LNCaP clone FGC (cell line): ENCODE measurements around the gene ZDHHC19.

Source experiments
- DNase-seq: peaks from one replicate; pipeline ENCODE4 v3.0.0-alpha.2; 2011; ENCODE audit warnings: low read depth
- H3K4me3 ChIP-seq: 2 replicates; pipeline ENCODE4 v1.5.1; 2011; ENCODE audit warnings: mild to moderate bottlenecking, low read depth, low read length, control low read depth
- CTCF ChIP-seq: IDR thresholded peaks from 2 replicates; pipeline ENCODE4 v1.5.1; 2012; ENCODE audit warnings: mild to moderate bottlenecking; ENCODE audit not compliant: control insufficient read depth, insufficient read depth; ENCODE audit errors: extremely low read depth

Gene ZDHHC19

DNA sequence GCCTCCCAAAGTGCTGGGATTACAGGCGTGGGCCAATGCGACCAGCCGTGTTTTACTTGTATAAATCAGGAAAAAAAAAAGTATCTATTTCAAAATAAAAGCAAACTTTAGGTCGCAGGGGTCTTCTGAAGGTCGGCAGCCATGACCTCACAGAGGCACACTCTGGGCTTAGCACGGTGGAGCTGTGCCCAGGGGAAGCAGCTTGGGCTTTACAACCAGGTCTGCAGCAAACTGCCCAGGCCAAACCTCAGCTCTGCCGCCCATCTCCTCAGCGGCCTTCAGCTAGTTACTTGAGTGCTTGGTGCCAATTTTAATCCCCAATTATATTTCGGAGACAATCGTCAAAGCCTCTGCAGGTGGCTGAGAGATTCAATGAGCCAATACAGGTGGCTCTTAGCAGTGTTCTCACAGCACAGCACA is 30.1 kb downstream of the ZDHHC19 start:
- H3K4me3 ChIP-seq, result no peak overlapping the region
- no peak for TF ChIP-seq CTCF
- no peak for DNase-seq

GRCh38 chr3:196180346-196180745 is 30.9 kb downstream of the ZDHHC19 start:
- TF ChIP-seq CTCF, result no peak
- no peak overlapping the region for H3K4me3 ChIP-seq
- no peak for DNase-seq

GRCh38 chr3:196179380-196180308 is 31.6 kb downstream of the ZDHHC19 start:
- DNase-seq, result no peak
- no peak overlapping the region for H3K4me3 ChIP-seq
- no peak for TF ChIP-seq CTCF

- TF ChIP-seq CTCF, result no peak
- DNase-seq, result no peak
- no peak overlapping the region for H3K4me3 ChIP-seq
These were observed 32.2 kb downstream of the ZDHHC19 start for GRCh38 chr3:196178993-196179379.

GRCh38 chr3:196177967-196178366 is 33.2 kb downstream of the ZDHHC19 start:
- no peak for DNase-seq
- no peak overlapping the region for H3K4me3 ChIP-seq
- no peak for TF ChIP-seq CTCF

GRCh38 chr3:196177567-196177966 is 33.6 kb downstream of the ZDHHC19 start:
- no peak for TF ChIP-seq CTCF
- no peak overlapping the region for H3K4me3 ChIP-seq
- no peak for DNase-seq

DNA sequence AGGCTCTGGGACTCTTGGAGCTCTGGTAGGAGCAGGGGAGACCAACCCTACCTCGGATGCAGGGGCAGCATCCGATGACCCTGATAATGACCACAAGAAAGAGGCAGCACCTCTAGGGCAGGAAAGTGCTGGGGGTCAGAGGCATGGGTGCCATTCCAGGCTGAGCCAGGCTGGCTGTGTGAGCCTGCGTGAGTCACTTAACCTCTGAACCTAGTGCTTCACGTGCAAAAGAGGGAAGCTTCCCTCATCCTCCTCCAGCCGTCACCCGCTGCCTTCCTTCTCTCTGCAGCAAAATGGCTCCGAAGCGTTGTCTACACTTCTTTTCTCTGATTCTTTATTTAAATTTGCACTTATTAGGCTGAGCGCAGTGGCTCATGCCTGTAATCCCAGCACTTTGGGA is 35.5 kb downstream of the ZDHHC19 start:
- no peak for DNase-seq
- no peak for TF ChIP-seq CTCF

More for the DNA sequence above, 35.5 kb downstream of the ZDHHC19 start:
- no peak overlapping the region for H3K4me3 ChIP-seq
